Neural cell (in vitro differentiated cells): Measurements from ENCODE around the gene TSPO. TPM values are rescaled to one million over a fixed set of nuclear protein-coding genes. Genes with fewer than 3 reads are reported as not detected.

Source experiments
- H2AFZ ChIP-seq: fragments of 200-600, 300-800 bp; sonication (generic), shearing (Covaris generic); 2 replicates; pipeline ENCODE4 v1.6.0; 2014; ENCODE audit warnings: low read depth, mild to moderate bottlenecking, antibody characterized with exemption, low read length, moderate library complexity
- H3F3A ChIP-seq: fragments of 200-600 bp; shearing (Covaris generic); 2 replicates; pipeline ENCODE4 v1.6.1; 2016; ENCODE audit warnings: mild to moderate bottlenecking, moderate library complexity, mixed read lengths, antibody characterized with exemption, low read length; ENCODE audit not compliant: insufficient read depth, poor library complexity, severe bottlenecking
- H3K27ac ChIP-seq: fragments of 200-600, 300-800 bp; sonication (generic), shearing (Covaris generic); 2 replicates; pipeline ENCODE4 v1.5.1; 2014; ENCODE audit warnings: mild to moderate bottlenecking, low read length, moderate library complexity
- H3K27me3 ChIP-seq: fragments of 300-800, 200-600 bp; sonication (generic), shearing (Covaris generic); 2 replicates; pipeline ENCODE4 v1.6.0; 2014; ENCODE audit warnings: mild to moderate bottlenecking, low read depth, low read length, moderate library complexity; ENCODE audit not compliant: insufficient read depth
- H3K36me3 ChIP-seq: fragments of 300-800, 200-600 bp; sonication (generic), shearing (Covaris generic); 2 replicates; pipeline ENCODE4 v1.5.1; 2014; ENCODE audit warnings: mild to moderate bottlenecking, antibody characterized with exemption, low read length, moderate library complexity; ENCODE audit not compliant: insufficient read depth
- H3K4me2 ChIP-seq: fragments of 300-800, 200-600 bp; sonication (generic), shearing (Covaris generic); 2 replicates; pipeline ENCODE4 v1.6.0; 2014; ENCODE audit warnings: mild to moderate bottlenecking, low read length
- H3K4me3 ChIP-seq: fragments of 300-800, 200-600 bp; sonication (generic), shearing (Covaris generic); 2 replicates; pipeline ENCODE4 v1.5.1; 2014; ENCODE audit warnings: mild to moderate bottlenecking, low read length, moderate library complexity
- H3K79me2 ChIP-seq: fragments of 200-600 bp; shearing (Covaris generic); replicated peaks from 2 replicates; pipeline ENCODE4 v1.6.0; 2014; ENCODE audit warnings: mild to moderate bottlenecking, low read length, moderate library complexity; ENCODE audit not compliant: insufficient read depth
- H3K9ac ChIP-seq: fragments of 300-800, 200-600 bp; sonication (generic), shearing (Covaris generic); 2 replicates; pipeline ENCODE4 v1.6.1; 2016; ENCODE audit warnings: mild to moderate bottlenecking, low read length, mixed read lengths
- H3K9me2 ChIP-seq: fragments of 200-600 bp; shearing (Covaris generic); 2 replicates; pipeline ENCODE4 v1.6.1; 2016; ENCODE audit warnings: mild to moderate bottlenecking, low read length, mixed read lengths; ENCODE audit not compliant: insufficient read depth
- H3K9me3 ChIP-seq: fragments of 200-600, 300-800 bp; sonication (generic), shearing (Covaris generic); 2 replicates; pipeline ENCODE4 v1.6.1; 2016; ENCODE audit warnings: mild to moderate bottlenecking, mixed run types, low read length, moderate library complexity, mixed read lengths
- H4K20me1 ChIP-seq: fragments of 200-600 bp; shearing (Covaris generic); 2 replicates; pipeline ENCODE4 v1.6.1; 2016; ENCODE audit warnings: mild to moderate bottlenecking, mixed run types; ENCODE audit not compliant: insufficient read depth
- EP300 ChIP-seq: fragments of 450-650 bp; conservative IDR thresholded peaks from 2 replicates; pipeline ENCODE4 v1.6.1; 2014; ENCODE audit warnings: antibody characterized with exemption, mild to moderate bottlenecking, moderate library complexity; ENCODE audit not compliant: poor library complexity, severe bottlenecking
- EZH2 ChIP-seq: fragments of 200-600, 300-800 bp; shearing (Covaris generic), sonication (generic); IDR thresholded peaks from 2 replicates; pipeline ENCODE4 v1.6.1; 2014; ENCODE audit warnings: antibody characterized with exemption, low read length, borderline replicate concordance, mild to moderate bottlenecking; ENCODE audit not compliant: insufficient read depth, poor library complexity, severe bottlenecking
- MXI1 ChIP-seq: fragments of 450-650 bp; conservative IDR thresholded peaks from 2 replicates; pipeline ENCODE4 v1.6.1; 2014; ENCODE audit warnings: antibody characterized with exemption, mild to moderate bottlenecking; ENCODE audit not compliant: poor library complexity, severe bottlenecking
- POLR2AphosphoS5 ChIP-seq: IDR thresholded peaks from 2 replicates; pipeline ENCODE4 v1.6.1; 2012
- RAD21 ChIP-seq: fragments of 450-650 bp; conservative IDR thresholded peaks from 2 replicates; pipeline ENCODE4 v1.6.1; 2014; ENCODE audit warnings: antibody characterized with exemption, mild to moderate bottlenecking, moderate library complexity
- SMC3 ChIP-seq: fragments of 450-650 bp; conservative IDR thresholded peaks from 2 replicates; pipeline ENCODE4 v1.6.1; 2014; ENCODE audit warnings: antibody characterized with exemption, mild to moderate bottlenecking, moderate library complexity; ENCODE audit not compliant: poor library complexity
- TAF1 ChIP-seq: IDR thresholded peaks from 2 replicates; pipeline ENCODE4 v1.6.1; 2012; ENCODE audit warnings: low read depth
- polyA plus RNA-seq: library from polyadenylated mRNA; depleted of rRNA; stranded (reverse); fragments of >200 nt; gene quantifications from 2 replicates; pipeline ENCODE4 v1.2.3, GENCODE V29; 2014
- TF ChIP-seq, protein P1 (sequence below): IDR thresholded peaks from 2 replicates; pipeline ENCODE4 v1.6.1; 2012; ENCODE audit warnings: borderline replicate concordance
- TF ChIP-seq, protein P2 (sequence below): fragments of 450-650 bp; IDR thresholded peaks from 2 replicates; pipeline ENCODE4 v1.5.1; 2014; ENCODE audit warnings: antibody characterized with exemption, mild to moderate bottlenecking, moderate library complexity; ENCODE audit not compliant: poor library complexity, severe bottlenecking

The TSPO gene
- polyA plus RNA-seq, 1 donor from 2014 or later, result not detected

DNA sequence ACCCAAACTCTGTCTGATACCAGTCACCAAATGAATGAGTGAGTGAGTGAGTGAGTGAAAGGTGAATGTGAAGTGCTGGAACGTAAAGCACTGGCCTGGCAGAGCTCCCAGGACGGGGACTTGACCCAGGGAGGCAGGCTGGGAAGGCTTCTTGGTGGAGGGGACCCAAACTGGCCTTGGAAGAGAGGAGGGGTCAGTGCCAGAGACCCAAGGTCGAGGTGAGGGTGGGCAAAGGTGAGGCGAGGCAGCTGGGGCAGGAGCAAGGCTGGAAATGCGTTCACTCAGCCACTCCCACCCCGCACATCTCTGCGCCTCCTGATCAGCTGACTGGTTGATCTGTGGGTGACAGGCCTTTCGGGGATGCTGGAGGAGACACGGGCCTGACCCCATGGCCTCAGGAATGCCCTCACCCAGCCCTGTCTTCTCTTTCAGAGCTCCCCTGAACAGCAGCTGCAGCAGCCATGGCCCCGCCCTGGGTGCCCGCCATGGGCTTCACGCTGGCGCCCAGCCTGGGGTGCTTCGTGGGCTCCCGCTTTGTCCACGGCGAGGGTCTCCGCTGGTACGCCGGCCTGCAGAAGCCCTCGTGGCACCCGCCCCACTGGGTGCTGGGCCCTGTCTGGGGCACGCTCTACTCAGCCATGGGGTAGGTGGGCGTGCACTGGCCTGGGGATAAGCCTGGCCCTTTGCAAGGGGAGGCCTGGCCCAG, 7.6 kb downstream of the TSPO start:
- H3K4me3 ChIP-seq, result no peak overlapping the region
- H3F3A ChIP-seq, result no peaks in the 10 kb centered on the region
- H3K9ac ChIP-seq, result no peak overlapping the region
- no peak overlapping the region for H2AFZ ChIP-seq
- no peaks in the 10 kb centered on the region for H3K9me3 ChIP-seq
- TF ChIP-seq, protein P1, sequence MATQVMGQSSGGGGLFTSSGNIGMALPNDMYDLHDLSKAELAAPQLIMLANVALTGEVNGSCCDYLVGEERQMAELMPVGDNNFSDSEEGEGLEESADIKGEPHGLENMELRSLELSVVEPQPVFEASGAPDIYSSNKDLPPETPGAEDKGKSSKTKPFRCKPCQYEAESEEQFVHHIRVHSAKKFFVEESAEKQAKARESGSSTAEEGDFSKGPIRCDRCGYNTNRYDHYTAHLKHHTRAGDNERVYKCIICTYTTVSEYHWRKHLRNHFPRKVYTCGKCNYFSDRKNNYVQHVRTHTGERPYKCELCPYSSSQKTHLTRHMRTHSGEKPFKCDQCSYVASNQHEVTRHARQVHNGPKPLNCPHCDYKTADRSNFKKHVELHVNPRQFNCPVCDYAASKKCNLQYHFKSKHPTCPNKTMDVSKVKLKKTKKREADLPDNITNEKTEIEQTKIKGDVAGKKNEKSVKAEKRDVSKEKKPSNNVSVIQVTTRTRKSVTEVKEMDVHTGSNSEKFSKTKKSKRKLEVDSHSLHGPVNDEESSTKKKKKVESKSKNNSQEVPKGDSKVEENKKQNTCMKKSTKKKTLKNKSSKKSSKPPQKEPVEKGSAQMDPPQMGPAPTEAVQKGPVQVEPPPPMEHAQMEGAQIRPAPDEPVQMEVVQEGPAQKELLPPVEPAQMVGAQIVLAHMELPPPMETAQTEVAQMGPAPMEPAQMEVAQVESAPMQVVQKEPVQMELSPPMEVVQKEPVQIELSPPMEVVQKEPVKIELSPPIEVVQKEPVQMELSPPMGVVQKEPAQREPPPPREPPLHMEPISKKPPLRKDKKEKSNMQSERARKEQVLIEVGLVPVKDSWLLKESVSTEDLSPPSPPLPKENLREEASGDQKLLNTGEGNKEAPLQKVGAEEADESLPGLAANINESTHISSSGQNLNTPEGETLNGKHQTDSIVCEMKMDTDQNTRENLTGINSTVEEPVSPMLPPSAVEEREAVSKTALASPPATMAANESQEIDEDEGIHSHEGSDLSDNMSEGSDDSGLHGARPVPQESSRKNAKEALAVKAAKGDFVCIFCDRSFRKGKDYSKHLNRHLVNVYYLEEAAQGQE, result no peak
- no peak for TF ChIP-seq EP300
- no peak for TF ChIP-seq TAF1
- no peak for TF ChIP-seq SMC3
- TF ChIP-seq MXI1, result no peak
- TF ChIP-seq EZH2, result no peak
- no peak for TF ChIP-seq POLR2AphosphoS5
- TF ChIP-seq, protein P2, sequence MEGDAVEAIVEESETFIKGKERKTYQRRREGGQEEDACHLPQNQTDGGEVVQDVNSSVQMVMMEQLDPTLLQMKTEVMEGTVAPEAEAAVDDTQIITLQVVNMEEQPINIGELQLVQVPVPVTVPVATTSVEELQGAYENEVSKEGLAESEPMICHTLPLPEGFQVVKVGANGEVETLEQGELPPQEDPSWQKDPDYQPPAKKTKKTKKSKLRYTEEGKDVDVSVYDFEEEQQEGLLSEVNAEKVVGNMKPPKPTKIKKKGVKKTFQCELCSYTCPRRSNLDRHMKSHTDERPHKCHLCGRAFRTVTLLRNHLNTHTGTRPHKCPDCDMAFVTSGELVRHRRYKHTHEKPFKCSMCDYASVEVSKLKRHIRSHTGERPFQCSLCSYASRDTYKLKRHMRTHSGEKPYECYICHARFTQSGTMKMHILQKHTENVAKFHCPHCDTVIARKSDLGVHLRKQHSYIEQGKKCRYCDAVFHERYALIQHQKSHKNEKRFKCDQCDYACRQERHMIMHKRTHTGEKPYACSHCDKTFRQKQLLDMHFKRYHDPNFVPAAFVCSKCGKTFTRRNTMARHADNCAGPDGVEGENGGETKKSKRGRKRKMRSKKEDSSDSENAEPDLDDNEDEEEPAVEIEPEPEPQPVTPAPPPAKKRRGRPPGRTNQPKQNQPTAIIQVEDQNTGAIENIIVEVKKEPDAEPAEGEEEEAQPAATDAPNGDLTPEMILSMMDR, result no peak
- TF ChIP-seq RAD21, result no peak
- no peak overlapping the region for H3K4me2 ChIP-seq
- H3K79me2 ChIP-seq, result no peaks in the 10 kb centered on the region
- H3K27me3 ChIP-seq, result no peaks in the 10 kb centered on the region
- no peak overlapping the region for H3K27ac ChIP-seq
- no peaks in the 10 kb centered on the region for H3K9me2 ChIP-seq
- H4K20me1 ChIP-seq, result no peaks in the 10 kb centered on the region
- no peaks in the 10 kb centered on the region for H3K36me3 ChIP-seq

DNA sequence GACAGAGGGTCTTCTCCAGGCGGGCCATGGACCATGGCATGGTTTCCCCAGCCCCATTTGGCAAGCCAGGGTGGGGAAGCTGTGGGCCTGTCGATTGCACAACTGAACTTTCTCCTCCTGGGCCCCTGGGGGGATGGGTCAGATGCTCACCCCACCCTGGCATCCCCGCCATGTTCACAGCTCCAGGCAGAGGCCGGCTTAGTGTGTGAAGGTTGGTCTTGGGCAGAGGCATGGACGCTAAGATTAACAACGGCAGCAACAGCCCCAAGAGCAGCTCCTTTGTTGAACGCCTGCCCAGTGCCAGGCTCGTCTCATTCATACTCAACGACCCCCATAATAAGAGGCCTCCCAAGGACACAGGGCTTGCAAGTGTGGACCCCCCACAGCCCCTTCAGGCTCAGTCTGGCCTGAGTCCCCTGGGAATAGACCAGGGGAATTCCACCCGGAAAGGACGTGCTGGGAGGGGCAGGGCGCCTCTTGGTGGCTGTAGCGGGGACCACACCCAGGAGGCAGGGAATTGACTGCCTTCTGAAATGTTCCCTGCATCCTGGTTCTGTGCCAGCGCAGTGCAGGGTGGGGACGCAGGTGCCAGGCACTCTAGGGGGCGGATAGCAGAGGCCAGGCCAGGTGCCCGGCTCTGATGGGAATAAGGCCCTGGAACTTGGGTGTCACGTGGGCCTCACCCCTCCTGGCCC, 8.3 kb downstream of the TSPO start:
- H3K36me3 ChIP-seq, result no peaks in the 10 kb centered on the region
- no peaks in the 10 kb centered on the region for H3F3A ChIP-seq
- no peak overlapping the region for H3K4me2 ChIP-seq
- no peaks in the 10 kb centered on the region for H3K27me3 ChIP-seq
- H3K27ac ChIP-seq, result no peak overlapping the region
- H3K9me2 ChIP-seq, result no peaks in the 10 kb centered on the region
- H3K79me2 ChIP-seq, result no peaks in the 10 kb centered on the region
- H3K9me3 ChIP-seq, result no peaks in the 10 kb centered on the region
- H4K20me1 ChIP-seq, result no peaks in the 10 kb centered on the region
- H3K4me3 ChIP-seq, result no peak overlapping the region
- no peak for TF ChIP-seq MXI1
- no peak for TF ChIP-seq EZH2
- TF ChIP-seq POLR2AphosphoS5, result no peak
- TF ChIP-seq, protein P2, result peak; percentile 18
- TF ChIP-seq, protein P1, result no peak
- TF ChIP-seq TAF1, result no peak
- no peak for TF ChIP-seq RAD21
- TF ChIP-seq EP300, result no peak
- H3K9ac ChIP-seq, result no peak overlapping the region
- no peak overlapping the region for H2AFZ ChIP-seq
